K562 (cell line): ENCODE results near the gene IGSF23. TPM values are rescaled to one million over a fixed set of nuclear protein-coding genes. Genes with fewer than 3 reads are reported as not detected.
A peak's percentile ranks its signal among the peaks of the same experiment; 100 is the strongest.

ENCODE experiments used
- ATAC-seq: fragments of 200-7000 bp; cut with Tn5 transposase; 3 replicates; pipeline ENCODE4 v1.9.1; 2020; ENCODE audit warnings: moderate library complexity
- BruUV-seq: library from RNA; stranded (reverse); fragments of 400-500 nt; replicated peaks from 2 replicates; lab custom pipeline; 2021; lab: Mats Ljungman, UMichigan
- CTCF ChIA-PET: fragments of 300-600 bp; formaldehyde crosslinking; extraction: SDS; loops from one replicate; lab custom pipeline; 2021; ENCODE audit warnings: low intra/inter-chr PET ratio; lab: Yijun Ruan, JAX
- POLR2A ChIA-PET: fragments of 300-600, 350-650 bp; sonication (Branson Sonifier 250); formaldehyde crosslinking; extraction: SDS; loops from one replicate; lab custom pipeline; 2021; ENCODE audit warnings: antibody characterized with exemption, inconsistent platforms; lab: Yijun Ruan, JAX
- DNase-seq, 4 experiments: peaks; one replicate each; pipeline versions ENCODE4 v3.0.0 to v3.0.0-alpha.2; 2011 to 2018; ENCODE audit warnings: low spot score in 3 of 4, mixed read lengths in 3 of 4; ENCODE audit errors: extremely low read depth in 1 of 4
- FAIRE-seq: peaks from 2 replicates; lab custom pipeline; 2011; peaks lifted over from hg19 to GRCh38; lab: Jason Lieb, UNC
- H2AFZ ChIP-seq: 2 replicates; pipeline ENCODE4 v1.6.0; 2011; ENCODE audit warnings: low read depth, low read length, control low read depth, inconsistent platforms
- H3K27ac ChIP-seq: fragments of 200-600 bp; 3 replicates; pipeline ENCODE4 v1.8.0; 2011; ENCODE audit warnings: low read depth, mild to moderate bottlenecking, control low read depth, inconsistent platforms, low read length, moderate library complexity, mixed read lengths; ENCODE audit errors: extremely low read depth
- H3K27me3 ChIP-seq, 2 experiments: fragments of 300-600 bp in 1 of 2; 2 replicates in 1 of 2; 3 replicates in 1 of 2; pipeline versions ENCODE4 v1.6.0 to v1.8.0; 2011; ENCODE audit warnings: inconsistent platforms in 2 of 2, low read length in 2 of 2, mild to moderate bottlenecking in 1 of 2, mixed read lengths in 1 of 2, moderate library complexity in 1 of 2; ENCODE audit not compliant: control insufficient read depth in 2 of 2, insufficient read depth in 2 of 2
- H3K36me3 ChIP-seq: fragments of 300-600 bp; 3 replicates; pipeline ENCODE4 v1.8.0; 2011; ENCODE audit warnings: mild to moderate bottlenecking, low read length, inconsistent platforms; ENCODE audit not compliant: control insufficient read depth, insufficient read depth
- H3K4me1 ChIP-seq, 2 experiments: fragments of 200-600 bp in 1 of 2; replicated peaks in 1 of 2; 2 replicates in 1 of 2; 3 replicates in 1 of 2; pipeline versions ENCODE4 v1.5.1 to v1.8.0; 2011; ENCODE audit warnings: inconsistent platforms in 2 of 2, low read length in 2 of 2, mild to moderate bottlenecking in 1 of 2, mixed read lengths in 1 of 2, moderate library complexity in 1 of 2; ENCODE audit not compliant: control insufficient read depth in 2 of 2, insufficient read depth in 2 of 2
- H3K4me2 ChIP-seq: 2 replicates; pipeline ENCODE4 v1.6.1; 2011; ENCODE audit warnings: low read length, control low read depth, inconsistent platforms, mixed read lengths; ENCODE audit not compliant: insufficient read depth
- H3K4me3 ChIP-seq: fragments of 200-600 bp; sonication (generic), shearing (Covaris generic); 2 replicates; pipeline ENCODE4 v1.5.1; 2016; ENCODE audit warnings: control low read depth, inconsistent platforms
- H3K79me2 ChIP-seq: fragments of 200-600 bp; 3 replicates; pipeline ENCODE4 v1.8.0; 2011; ENCODE audit warnings: low read length, inconsistent platforms; ENCODE audit not compliant: control insufficient read depth, insufficient read depth
- H3K9ac ChIP-seq, 2 experiments: 2 replicates each; pipeline versions ENCODE4 v1.6.0 to v1.6.1; 2011; ENCODE audit warnings: low read depth in 2 of 2, low read length in 2 of 2, control low read depth in 1 of 2, inconsistent platforms in 1 of 2, mild to moderate bottlenecking in 1 of 2, mixed read lengths in 1 of 2; ENCODE audit not compliant: insufficient read depth in 1 of 2
- H3K9me1 ChIP-seq: one replicate; pipeline ENCODE4 v1.6.0; 2011; ENCODE audit warnings: inconsistent platforms, mild to moderate bottlenecking, low read length, moderate library complexity; ENCODE audit not compliant: control insufficient read depth, insufficient read depth
- H3K9me3 ChIP-seq: replicated peaks from 2 replicates; pipeline ENCODE4 v1.5.1; 2011; ENCODE audit warnings: low read depth, low read length, inconsistent platforms; ENCODE audit not compliant: control insufficient read depth, insufficient read depth
- H4K20me1 ChIP-seq: replicated peaks from 2 replicates; pipeline ENCODE4 v1.6.1; 2011; ENCODE audit warnings: low read length, inconsistent platforms, mixed read lengths; ENCODE audit not compliant: control insufficient read depth, insufficient read depth
- MXD1 ChIP-seq: fragments of 250-450 bp; sonication (Bioruptor Pico); IDR thresholded peaks from 2 replicates; pipeline ENCODE4 v1.8.0; 2021; ENCODE audit warnings: borderline replicate concordance, mild to moderate bottlenecking, moderate library complexity; ENCODE audit not compliant: poor library complexity, severe bottlenecking
- MYBL2 ChIP-seq, 2 experiments: fragments of 450-650 bp in 1 of 2; sonication (generic) in 1 of 2; formaldehyde crosslinking in 1 of 2; IDR thresholded peaks; 2 replicates each; pipeline versions ENCODE4 v1.6.1 to v1.8.1; 2017 to 2022; ENCODE audit warnings: borderline replicate concordance in 1 of 2, inconsistent platforms in 1 of 2, low read depth in 1 of 2, mild to moderate bottlenecking in 1 of 2, missing genetic modification reagents in 1 of 2, moderate library complexity in 1 of 2
- NUFIP1 ChIP-seq: fragments of 450-650 bp; IDR thresholded peaks from 2 replicates; pipeline ENCODE4 v1.6.1; 2018; ENCODE audit not compliant: partially characterized antibody
- RAD21 ChIP-seq, 2 experiments: fragments of 250-450 bp in 1 of 2; fragments of 450-650 bp in 1 of 2; sonication (Bioruptor Pico) in 1 of 2; formaldehyde crosslinking in 1 of 2; IDR thresholded peaks in 1 of 2; conservative IDR thresholded peaks in 1 of 2; 2 replicates each; pipeline versions ENCODE4 v1.4.0 to v1.8.0; 2020 to 2022; ENCODE audit warnings: mild to moderate bottlenecking in 2 of 2, moderate library complexity in 1 of 2
- TSC22D4 ChIP-seq: fragments of 450-650 bp; IDR thresholded peaks from 2 replicates; pipeline ENCODE4 v1.6.1; 2016; ENCODE audit warnings: missing genetic modification characterization, missing biosample characterization, control low read depth
- ZBTB7A ChIP-seq: IDR thresholded peaks from 2 replicates; pipeline ENCODE4 v1.6.1; 2011; ENCODE audit warnings: low read depth, mild to moderate bottlenecking, low read length, moderate library complexity, borderline replicate concordance; ENCODE audit not compliant: control insufficient read depth
- ZNF324 ChIP-seq: fragments of 250-450 bp; sonication (Bioruptor Pico); IDR thresholded peaks from 2 replicates; pipeline ENCODE4 v1.4.0; 2020; ENCODE audit warnings: mild to moderate bottlenecking
- ZNF584 ChIP-seq: fragments of 200-800 bp; sonication (Bioruptor generic); IDR thresholded peaks from 2 replicates; pipeline ENCODE4 v1.6.1; 2016; ENCODE audit warnings: low read depth, mild to moderate bottlenecking, missing genetic modification characterization, missing compliant biosample characterization
- whole genome bisulfite sequencing: fragments of 100-300 bp; shearing (Covaris generic); methylation state at CpG from one replicate; pipeline ENCODE4 v1.1.6; 2016; ENCODE audit warnings: low coverage, mixed read lengths; ENCODE audit not compliant: insufficient coverage; ENCODE audit errors: missing lambda C conversion rate; 5-methylcytosine and 5-hydroxymethylcytosine counted together
- in situ Hi-C: fragments of 300-500 bp; cut with MboI; formaldehyde crosslinking; loops from 4 replicates; pipeline ENCODE4 v1.15.0; 2018; ENCODE audit warnings: inconsistent platforms, mixed read lengths
- intact Hi-C: fragments of 100-400 bp; cut with micrococcal nuclease; formaldehyde crosslinking; loops from 2 replicates; pipeline ENCODE4 v1.14.2; 2022
- polyA plus RNA-seq, 8 experiments: library from polyadenylated mRNA; depleted of rRNA in 4 of 8; stranded (reverse) in 5 of 8; unstranded in 3 of 8; fragments of >200 nt; fragmentation: Nextera tagmentation in 2 of 8; fragmentation: Illumina TruSeq in 1 of 8; extraction: Ambion mirVana in 2 of 8; extraction: Trizol in 1 of 8; gene quantifications; 2 replicates each; pipeline versions ENCODE4 v1.2.1 to v1.2.3, GENCODE V29; 2011 to 2014; ENCODE audit warnings: inconsistent platforms in 1 of 8, missing spikeins in 1 of 8
- total RNA-seq, 7 experiments: library from RNA; depleted of rRNA in 6 of 7; stranded (reverse); fragments of >200 nt in 6 of 7; fragmentation: Illumina TruSeq in 2 of 7; extraction: Trizol in 2 of 7; gene quantifications; 2 replicates each; pipeline versions ENCODE4 v1.2.1 to v1.2.3, GENCODE V29; 2011 to 2021; ENCODE audit warnings: low replicate concordance in 1 of 7
- TF ChIP-seq, protein P1 (sequence below): sonication (generic); formaldehyde crosslinking; IDR thresholded peaks from 2 replicates; pipeline ENCODE4 v1.8.0; 2022; ENCODE audit warnings: missing genetic modification reagents, mild to moderate bottlenecking, borderline replicate concordance
- TF ChIP-seq, protein P2 (sequence below), 2 experiments: fragments of 450-650 bp in 1 of 2; IDR thresholded peaks; 2 replicates each; pipeline ENCODE4 v1.6.1; 2011 to 2017; ENCODE audit warnings: low read depth in 2 of 2, antibody characterized with exemption in 1 of 2, borderline replicate concordance in 1 of 2, low read length in 1 of 2, mild to moderate bottlenecking in 1 of 2, mixed read lengths in 1 of 2; ENCODE audit not compliant: control insufficient read depth in 1 of 2

IGSF23 gene
- total and polyA plus RNA-seq, 9 of the 15 experiments (the other 6 are each of a cell fraction or from before 2014, with no cell fraction given), result not detected

DNA sequence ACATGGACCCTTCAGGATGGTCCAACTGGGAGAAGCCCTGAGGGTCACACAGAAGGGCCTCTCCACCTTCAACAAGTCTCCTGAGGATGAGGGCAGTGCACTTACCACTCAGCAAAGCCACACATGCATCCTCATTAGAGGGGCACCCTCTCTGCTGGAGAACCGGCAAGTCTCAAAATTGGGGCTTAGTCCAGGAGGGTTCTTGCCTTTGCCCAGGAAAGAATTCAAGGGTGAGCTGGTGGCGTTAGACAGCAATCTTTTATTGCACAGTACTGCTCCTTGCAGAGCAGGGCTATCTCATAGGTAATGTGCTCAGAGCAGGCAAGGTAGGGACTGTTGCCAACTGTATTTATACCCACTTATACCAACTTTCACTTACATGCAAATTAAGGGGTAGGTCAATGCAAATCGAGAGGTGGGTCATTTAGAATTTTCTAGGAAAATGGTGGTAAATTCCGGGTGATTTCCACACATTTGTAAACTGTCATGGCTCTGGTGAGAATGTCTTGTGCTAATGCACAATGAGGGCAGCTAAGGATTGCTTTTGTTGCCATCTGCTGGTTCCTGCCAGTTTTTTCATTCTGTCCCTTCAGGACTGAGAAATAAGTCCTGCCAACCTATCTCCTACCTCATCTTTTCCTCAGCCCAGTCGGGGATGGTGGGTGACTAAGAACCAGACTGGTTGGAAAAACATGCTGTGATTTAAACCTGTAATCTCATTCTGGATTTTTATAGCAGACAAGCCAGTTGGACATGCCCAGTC lies 27.8 kb upstream of the IGSF23 start:
- Histone ChIP-seq H3K79me2 (no peaks in the 10 kb centered on the region), H4K20me1 (no peaks in the 10 kb centered on the region), H3K27ac (no peak overlapping the region), H3K9ac (no peak overlapping the region), H3K9me1 (no peaks in the 10 kb centered on the region), H3K27me3 (no peaks in the 10 kb centered on the region), H2AFZ (no peak overlapping the region), H3K4me1 (peaks cover 19 to 29% of the 10 kb centered on the region in 2 experiments), H3K4me3 (no peak overlapping the region), H3K9me3 (no peaks in the 10 kb centered on the region), H3K36me3 (no peaks in the 10 kb centered on the region), H3K4me2 (no peak overlapping the region)
- no TSS peak for BruUV-seq
- FAIRE-seq (no peak), ATAC-seq (no peak), DNase-seq (no peak)
- 23% methylated on average over 5 of the region's 5 CpGs for WGBS
- POLR2A ChIA-PET, result interaction anchor here (0.6 to 1.1 kb wide), 5 partner anchors 8 to 472 kb away, joined by 3 to 4 read pairs (median 3); no protein-coding TSS in a partner anchor
- in situ Hi-C loops, result no loop called here
- CTCF ChIA-PET, result interaction anchor here (0.5 kb wide), 1 partner anchor 132 kb away, joined by 4 read pairs; no protein-coding TSS in a partner anchor
- intact Hi-C loops, result no loop called here
- TF ChIP-seq ZNF324 (CRISPR knock-in tag), result no peak
- TF ChIP-seq, protein P1, sequence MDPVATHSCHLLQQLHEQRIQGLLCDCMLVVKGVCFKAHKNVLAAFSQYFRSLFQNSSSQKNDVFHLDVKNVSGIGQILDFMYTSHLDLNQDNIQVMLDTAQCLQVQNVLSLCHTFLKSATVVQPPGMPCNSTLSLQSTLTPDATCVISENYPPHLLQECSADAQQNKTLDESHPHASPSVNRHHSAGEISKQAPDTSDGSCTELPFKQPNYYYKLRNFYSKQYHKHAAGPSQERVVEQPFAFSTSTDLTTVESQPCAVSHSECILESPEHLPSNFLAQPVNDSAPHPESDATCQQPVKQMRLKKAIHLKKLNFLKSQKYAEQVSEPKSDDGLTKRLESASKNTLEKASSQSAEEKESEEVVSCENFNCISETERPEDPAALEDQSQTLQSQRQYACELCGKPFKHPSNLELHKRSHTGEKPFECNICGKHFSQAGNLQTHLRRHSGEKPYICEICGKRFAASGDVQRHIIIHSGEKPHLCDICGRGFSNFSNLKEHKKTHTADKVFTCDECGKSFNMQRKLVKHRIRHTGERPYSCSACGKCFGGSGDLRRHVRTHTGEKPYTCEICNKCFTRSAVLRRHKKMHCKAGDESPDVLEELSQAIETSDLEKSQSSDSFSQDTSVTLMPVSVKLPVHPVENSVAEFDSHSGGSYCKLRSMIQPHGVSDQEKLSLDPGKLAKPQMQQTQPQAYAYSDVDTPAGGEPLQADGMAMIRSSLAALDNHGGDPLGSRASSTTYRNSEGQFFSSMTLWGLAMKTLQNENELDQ (CRISPR knock-in tag), result no peak
- peak in 1 of 2 experiments; percentile 14; a peak in 1 of 4 replicates for TF ChIP-seq RAD21 (CRISPR knock-in tag; conservative IDR thresholded peaks at IDR 0.05 in 1 of 2, IDR thresholded peaks at IDR 0.05 in 1 of 2)
- TF ChIP-seq TSC22D4 (tag), result no peak
- TF ChIP-seq ZNF584 (CRISPR knock-in tag), result no peak
- no peak for TF ChIP-seq MYBL2 (IDR thresholded peaks at IDR 0.05; ENCODE audit: low read depth)
- TF ChIP-seq MYBL2 (CRISPR knock-in tag; IDR thresholded peaks at IDR 0.05; ENCODE audit: borderline replicate concordance), result no peak
- no peak for TF ChIP-seq NUFIP1
- no peak for TF ChIP-seq ZBTB7A
- TF ChIP-seq, protein P2, sequence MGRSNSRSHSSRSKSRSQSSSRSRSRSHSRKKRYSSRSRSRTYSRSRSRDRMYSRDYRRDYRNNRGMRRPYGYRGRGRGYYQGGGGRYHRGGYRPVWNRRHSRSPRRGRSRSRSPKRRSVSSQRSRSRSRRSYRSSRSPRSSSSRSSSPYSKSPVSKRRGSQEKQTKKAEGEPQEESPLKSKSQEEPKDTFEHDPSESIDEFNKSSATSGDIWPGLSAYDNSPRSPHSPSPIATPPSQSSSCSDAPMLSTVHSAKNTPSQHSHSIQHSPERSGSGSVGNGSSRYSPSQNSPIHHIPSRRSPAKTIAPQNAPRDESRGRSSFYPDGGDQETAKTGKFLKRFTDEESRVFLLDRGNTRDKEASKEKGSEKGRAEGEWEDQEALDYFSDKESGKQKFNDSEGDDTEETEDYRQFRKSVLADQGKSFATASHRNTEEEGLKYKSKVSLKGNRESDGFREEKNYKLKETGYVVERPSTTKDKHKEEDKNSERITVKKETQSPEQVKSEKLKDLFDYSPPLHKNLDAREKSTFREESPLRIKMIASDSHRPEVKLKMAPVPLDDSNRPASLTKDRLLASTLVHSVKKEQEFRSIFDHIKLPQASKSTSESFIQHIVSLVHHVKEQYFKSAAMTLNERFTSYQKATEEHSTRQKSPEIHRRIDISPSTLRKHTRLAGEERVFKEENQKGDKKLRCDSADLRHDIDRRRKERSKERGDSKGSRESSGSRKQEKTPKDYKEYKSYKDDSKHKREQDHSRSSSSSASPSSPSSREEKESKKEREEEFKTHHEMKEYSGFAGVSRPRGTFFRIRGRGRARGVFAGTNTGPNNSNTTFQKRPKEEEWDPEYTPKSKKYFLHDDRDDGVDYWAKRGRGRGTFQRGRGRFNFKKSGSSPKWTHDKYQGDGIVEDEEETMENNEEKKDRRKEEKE (IDR thresholded peaks at IDR 0.05; ENCODE audit: borderline replicate concordance in 1 of 2, control insufficient read depth in 1 of 2, low read depth in 2 of 2, low read length in 1 of 2), result no peak
- no peak for TF ChIP-seq MXD1 (CRISPR knock-in tag)
